HG02870 (cell line): ENCODE measurements around the gene CALCB.

Experiments
- ATAC-seq: cut with Tn5 transposase; IDR thresholded peaks from one replicate; pipeline ENCODE4 v1.9.1; 2021; ENCODE audit warnings: mild to moderate bottlenecking, moderate library complexity; ENCODE audit not compliant: unreplicated experiment

Gene CALCB

GRCh38 chr11:15117751-15118150 lies 44.4 kb downstream of the CALCB start:
- ATAC-seq, result no peak

- ATAC-seq, result no peak
Measured at GRCh38 chr11:15118431-15118830, 45.0 kb downstream of the CALCB start.

GRCh38 chr11:15119352-15119751 lies 46.0 kb downstream of the CALCB start:
- no peak for ATAC-seq

- ATAC-seq, result no peak
Measured at GRCh38 chr11:15119826-15120225, 46.4 kb downstream of the CALCB start.

- no peak for ATAC-seq
Measured at GRCh38 chr11:15123849-15124248, 50.5 kb downstream of the CALCB start.

- ATAC-seq, result no peak
Measured at GRCh38 chr11:15124528-15124927, 51.1 kb downstream of the CALCB start.

- ATAC-seq, result no peak
Measured at GRCh38 chr11:15127341-15127740, 53.9 kb downstream of the CALCB start.
